Ishikawa (cell line): Measurements from ENCODE around the gene ALX3.

Experiments
- CEBPB ChIP-seq: IDR thresholded peaks from 2 replicates; pipeline ENCODE4 v1.6.1; 2012
- EGR1 ChIP-seq: IDR thresholded peaks from 2 replicates; pipeline ENCODE4 v1.6.1; 2012
- EP300 ChIP-seq: IDR thresholded peaks from 2 replicates; pipeline ENCODE4 v1.6.1; 2012; ENCODE audit warnings: borderline replicate concordance
- MAX ChIP-seq: IDR thresholded peaks from 2 replicates; pipeline ENCODE4 v1.6.1; 2012
- REST ChIP-seq: IDR thresholded peaks from 2 replicates; pipeline ENCODE4 v1.6.1; 2012; ENCODE audit warnings: low read depth, mild to moderate bottlenecking
- TAF1 ChIP-seq: IDR thresholded peaks from 2 replicates; pipeline ENCODE4 v1.6.1; 2012; ENCODE audit warnings: low read depth, mild to moderate bottlenecking
- TCF12 ChIP-seq: IDR thresholded peaks from 2 replicates; pipeline ENCODE4 v1.6.1; 2012; ENCODE audit warnings: low read depth
- TEAD4 ChIP-seq: IDR thresholded peaks from 2 replicates; pipeline ENCODE4 v1.6.1; 2012
- USF1 ChIP-seq: IDR thresholded peaks from 2 replicates; pipeline ENCODE4 v1.6.1; 2012
- YY1 ChIP-seq: IDR thresholded peaks from 2 replicates; pipeline ENCODE4 v1.6.1; 2012; ENCODE audit warnings: low read depth

GRCh38 chr1:110035236-110035752, 35.2 kb downstream of the ALX3 start:
- TF ChIP-seq MAX (no peak), YY1 (no peak), TCF12 (no peak), TAF1 (no peak), CEBPB (no peak), EGR1 (no peak), REST (no peak), EP300 (no peak), USF1 (no peak), TEAD4 (no peak)
